Nephron progenitor cell (in vitro differentiated cells): Measurements from ENCODE around the gene STT3B.
A peak's percentile ranks its signal among the peaks of the same experiment; 100 is the strongest.

Source experiments
- DNase-seq: peaks from one replicate; pipeline ENCODE4 v3.0.0; 2021
- H3K27ac Mint-ChIP-seq: 2 replicates; pipeline ENCODE4 v1.8.0; 2021; ENCODE audit warnings: mild to moderate bottlenecking, moderate library complexity, mixed read lengths
- H3K27me3 Mint-ChIP-seq: 2 replicates; pipeline ENCODE4 v1.8.0; 2021; ENCODE audit warnings: mild to moderate bottlenecking, low read depth, mixed read lengths; ENCODE audit not compliant: poor library complexity
- H3K36me3 Mint-ChIP-seq: 2 replicates; pipeline ENCODE4 v1.8.0; 2021; ENCODE audit warnings: low read depth, mixed read lengths
- H3K4me1 Mint-ChIP-seq: 2 replicates; pipeline ENCODE4 v1.8.0; 2021; ENCODE audit warnings: mixed read lengths
- H3K4me3 Mint-ChIP-seq: 2 replicates; pipeline ENCODE4 v1.8.0; 2021; ENCODE audit warnings: mild to moderate bottlenecking, moderate library complexity, mixed read lengths
- H3K9me3 Mint-ChIP-seq: 2 replicates; pipeline ENCODE4 v1.8.0; 2021; ENCODE audit warnings: mild to moderate bottlenecking, moderate library complexity, mixed read lengths
- CTCF ChIP-seq: fragments of 200-600 bp; sonication (generic); IDR thresholded peaks from 2 replicates; pipeline ENCODE4 v1.5.0; 2021; ENCODE audit warnings: antibody characterized with exemption

STT3B gene

GRCh38 chr3:31661993-31662670 lies 129.4 kb downstream of the STT3B start:
- Mint-ChIP-seq H3K27me3 (peaks cover 3% of the 10 kb centered on the region), H3K27ac (no peak overlapping the region), H3K4me3 (no peak overlapping the region), H3K36me3 (peaks cover 47% of the 10 kb centered on the region), H3K4me1 (peaks cover 20% of the 10 kb centered on the region), H3K9me3 (peaks cover 22% of the 10 kb centered on the region)
- DNase-seq, result no peak
- TF ChIP-seq CTCF, result no peak

- Mint-ChIP-seq H3K9me3 (peaks cover 3% of the 10 kb centered on the region), H3K27me3 (peaks cover 3% of the 10 kb centered on the region), H3K4me1 (peaks cover 20% of the 10 kb centered on the region), H3K36me3 (peaks cover 32% of the 10 kb centered on the region), H3K27ac (no peak overlapping the region), H3K4me3 (no peak overlapping the region)
- TF ChIP-seq CTCF, result no peak
- no peak for DNase-seq
These were observed 131.3 kb downstream of the STT3B start for GRCh38 chr3:31664031-31664430.

GRCh38 chr3:31667582-31667981 lies 134.9 kb downstream of the STT3B start:
- Mint-ChIP-seq H3K27me3 (peaks cover 6% of the 10 kb centered on the region), H3K36me3 (peaks cover 4% of the 10 kb centered on the region), H3K4me1 (peaks cover 9% of the 10 kb centered on the region), H3K9me3 (no peaks in the 10 kb centered on the region), H3K4me3 (no peak overlapping the region), H3K27ac (no peak overlapping the region)
- DNase-seq, result no peak
- no peak for TF ChIP-seq CTCF

- H3K4me3 Mint-ChIP-seq, result no peak overlapping the region
- H3K9me3 Mint-ChIP-seq, result no peaks in the 10 kb centered on the region
- no peak for TF ChIP-seq CTCF
- no peak for DNase-seq
- H3K27ac Mint-ChIP-seq, result no peak overlapping the region
- H3K4me1 Mint-ChIP-seq, result peaks cover 15% of the 10 kb centered on the region
- H3K27me3 Mint-ChIP-seq, result peaks cover 6% of the 10 kb centered on the region
- H3K36me3 Mint-ChIP-seq, result peaks cover 4% of the 10 kb centered on the region
These were observed 135.5 kb downstream of the STT3B start for GRCh38 chr3:31668242-31668641.

GRCh38 chr3:31670136-31670535 lies 137.4 kb downstream of the STT3B start:
- Mint-ChIP-seq H3K27ac (no peak overlapping the region), H3K36me3 (peaks cover 11% of the 10 kb centered on the region), H3K27me3 (peaks cover 6% of the 10 kb centered on the region), H3K4me3 (no peak overlapping the region), H3K9me3 (peaks cover 5% of the 10 kb centered on the region), H3K4me1 (peaks cover 8% of the 10 kb centered on the region)
- TF ChIP-seq CTCF, result no peak
- DNase-seq, result no peak

GRCh38 chr3:31670722-31671121 lies 138.0 kb downstream of the STT3B start:
- Mint-ChIP-seq H3K36me3 (peaks cover 11% of the 10 kb centered on the region), H3K9me3 (peaks cover 5% of the 10 kb centered on the region), H3K4me3 (no peak overlapping the region), H3K27ac (peak overlapping the region; percentile 14), H3K27me3 (peaks cover 5% of the 10 kb centered on the region), H3K4me1 (peaks cover 8% of the 10 kb centered on the region)
- no peak for TF ChIP-seq CTCF
- no peak for DNase-seq
